B cell (primary cell): ENCODE results near the gene CHST14. TPM values are rescaled to one million over a fixed set of nuclear protein-coding genes. Genes with fewer than 3 reads are reported as not detected.

Experiments used
- ATAC-seq: fragments of 200-7000 bp; cut with Tn5 transposase; one replicate; pipeline ENCODE4 v1.10.0; 2021; ENCODE audit warnings: low read depth, mild to moderate bottlenecking, moderate number of reproducible peaks, moderate library complexity
- CTCF ChIA-PET: fragments of 350-600 bp; sonication (Branson Sonifier 250); formaldehyde crosslinking; loops from one replicate; lab custom pipeline; 2021; ENCODE audit warnings: antibody characterized with exemption, inconsistent platforms; lab: Charles Lee
- POLR2A ChIA-PET: fragments of 350-600 bp; sonication (Branson Sonifier 250); formaldehyde crosslinking; loops from one replicate; lab custom pipeline; 2021; ENCODE audit warnings: antibody characterized with exemption; lab: Charles Lee
- DNase-seq: peaks from one replicate; pipeline ENCODE4 v3.0.0; 2013
- H2AFZ ChIP-seq: 2 replicates; pipeline ENCODE4 v1.6.1; 2012; ENCODE audit warnings: mild to moderate bottlenecking, low read depth, low read length; ENCODE audit not compliant: insufficient read depth, poor library complexity, severe bottlenecking
- H3K27ac ChIP-seq, 2 donors: 1 replicate in 1 of 2; 2 replicates in 1 of 2; pipeline ENCODE4 v1.5.1; 2012 to 2013; ENCODE audit warnings: low read length in 2 of 2, mild to moderate bottlenecking in 2 of 2, moderate library complexity in 1 of 2
- H3K27me3 ChIP-seq, 4 experiments: fragments of 200-600 bp in 1 of 4; sonication (generic) in 1 of 4; replicated peaks in 1 of 4; 1 replicate in 2 of 4; 2 replicates in 2 of 4; pipeline versions ENCODE4 v1.6.1 to v1.7.0; 2013 to 2016; ENCODE audit warnings: low read length in 3 of 4, mild to moderate bottlenecking in 2 of 4, mixed read lengths in 1 of 4, moderate library complexity in 1 of 4; ENCODE audit not compliant: insufficient read depth in 4 of 4, control insufficient read depth in 3 of 4; ENCODE audit errors: control extremely low read depth in 1 of 4
- H3K36me3 ChIP-seq, 2 experiments: replicated peaks in 1 of 2; 1 replicate in 1 of 2; 2 replicates in 1 of 2; pipeline versions ENCODE4 v1.6.1 to v1.7.1; 2013; ENCODE audit warnings: low read length in 1 of 2; ENCODE audit not compliant: insufficient read depth in 2 of 2, control insufficient read depth in 1 of 2; ENCODE audit errors: control extremely low read depth in 1 of 2, extremely low read depth in 1 of 2
- H3K4me1 ChIP-seq, 2 donors: fragments of 200-600 bp in 1 of 2; sonication (generic) in 1 of 2; 1 replicate in 1 of 2; 2 replicates in 1 of 2; pipeline versions ENCODE4 v1.5.1 to v1.6.1; 2013 to 2017; ENCODE audit warnings: low read length in 2 of 2; ENCODE audit not compliant: control insufficient read depth in 2 of 2, insufficient read depth in 2 of 2
- H3K4me2 ChIP-seq: replicated peaks from 2 replicates; pipeline ENCODE3; 2012; ENCODE audit warnings: mild to moderate bottlenecking, low read depth, low read length; ENCODE audit not compliant: poor library complexity, severe bottlenecking
- H3K4me3 ChIP-seq, 5 experiments: fragments of 200-600 bp in 1 of 5; sonication (generic) in 1 of 5; 1 replicate in 3 of 5; 2 replicates in 2 of 5; pipeline versions ENCODE4 v1.5.1 to v1.7.0; 2011 to 2016; ENCODE audit warnings: low read length in 4 of 5, mild to moderate bottlenecking in 4 of 5, low read depth in 2 of 5, control low read depth in 1 of 5, moderate library complexity in 1 of 5; ENCODE audit not compliant: insufficient read depth in 1 of 5; ENCODE audit errors: control extremely low read depth in 1 of 5, extremely low read depth in 1 of 5
- H3K79me2 ChIP-seq: fragments of 200-600 bp; sonication (generic); one replicate; pipeline ENCODE4 v1.6.0; 2016; ENCODE audit warnings: low read length; ENCODE audit not compliant: control insufficient read depth, insufficient read depth
- H3K9ac ChIP-seq: fragments of 200-600 bp; sonication (generic); 2 replicates; pipeline ENCODE4 v1.6.1; 2017; ENCODE audit warnings: mild to moderate bottlenecking, low read length, moderate library complexity
- H3K9me3 ChIP-seq, 3 donors: one replicate each; pipeline versions ENCODE4 v1.6.1 to v1.7.1; 2013; ENCODE audit warnings: low read length in 2 of 3; ENCODE audit not compliant: control insufficient read depth in 2 of 3, insufficient read depth in 1 of 3; ENCODE audit errors: control extremely low read depth in 1 of 3
- H4K20me1 ChIP-seq: 2 replicates; pipeline ENCODE4 v1.6.0; 2012; ENCODE audit warnings: mild to moderate bottlenecking, low read length; ENCODE audit not compliant: insufficient read depth, control insufficient read depth, poor library complexity, severe bottlenecking
- H3K27ac Mint-ChIP-seq: one replicate; pipeline ENCODE4 v1.8.0; 2021; ENCODE audit warnings: mixed read lengths
- H3K27me3 Mint-ChIP-seq: one replicate; pipeline ENCODE4 v1.8.0; 2021; ENCODE audit warnings: mixed read lengths
- H3K4me1 Mint-ChIP-seq: one replicate; pipeline ENCODE4 v1.8.0; 2021; ENCODE audit warnings: mixed read lengths
- H3K4me3 Mint-ChIP-seq: one replicate; pipeline ENCODE4 v1.8.0; 2021; ENCODE audit warnings: mixed read lengths
- H3K9me3 Mint-ChIP-seq: one replicate; pipeline ENCODE4 v1.8.0; 2022; ENCODE audit warnings: mixed read lengths; ENCODE audit not compliant: insufficient read depth
- EZH2 ChIP-seq: IDR thresholded peaks from 2 replicates; pipeline ENCODE4 v1.6.1; 2012; ENCODE audit warnings: borderline replicate concordance, low read depth, mild to moderate bottlenecking, moderate library complexity, low read length; ENCODE audit not compliant: insufficient read depth, poor library complexity, severe bottlenecking
- WGBS: methylation state at CpG from one replicate; pipeline ENCODE4 v1.1.5; 2013; ENCODE audit warnings: missing lambda C conversion rate; ENCODE audit not compliant: insufficient coverage; 5-methylcytosine and 5-hydroxymethylcytosine counted together
- intact Hi-C: fragments of 100-400 bp; cut with micrococcal nuclease; formaldehyde crosslinking; loops from one replicate; pipeline ENCODE4 v1.10.0; 2022
- polyA plus RNA-seq: library from polyadenylated mRNA; depleted of rRNA; stranded (reverse); fragments of >200 nt; gene quantifications from 2 replicates; pipeline ENCODE4 v1.2.3, GENCODE V29; 2012
- total RNA-seq, 2 donors: library from RNA; stranded (reverse); fragments of 120-200 nt in 1 of 2; gene quantifications; 1 replicate in 1 of 2; 2 replicates in 1 of 2; pipeline versions ENCODE4 v1.2.3 to v1.2.4, GENCODE V29; 2013 to 2022
- TF ChIP-seq, protein P1 (sequence below): fragments of 200-600 bp; IDR thresholded peaks from one replicate; pipeline ENCODE4 v1.8.0; 2022; ENCODE audit warnings: antibody characterized with exemption, mild to moderate bottlenecking

The CHST14 gene
- total and polyA plus RNA-seq, 2 donors (not counting 1 experiment from before 2014, with no cell fraction given) = 5.7 to 16.7 TPM

DNA sequence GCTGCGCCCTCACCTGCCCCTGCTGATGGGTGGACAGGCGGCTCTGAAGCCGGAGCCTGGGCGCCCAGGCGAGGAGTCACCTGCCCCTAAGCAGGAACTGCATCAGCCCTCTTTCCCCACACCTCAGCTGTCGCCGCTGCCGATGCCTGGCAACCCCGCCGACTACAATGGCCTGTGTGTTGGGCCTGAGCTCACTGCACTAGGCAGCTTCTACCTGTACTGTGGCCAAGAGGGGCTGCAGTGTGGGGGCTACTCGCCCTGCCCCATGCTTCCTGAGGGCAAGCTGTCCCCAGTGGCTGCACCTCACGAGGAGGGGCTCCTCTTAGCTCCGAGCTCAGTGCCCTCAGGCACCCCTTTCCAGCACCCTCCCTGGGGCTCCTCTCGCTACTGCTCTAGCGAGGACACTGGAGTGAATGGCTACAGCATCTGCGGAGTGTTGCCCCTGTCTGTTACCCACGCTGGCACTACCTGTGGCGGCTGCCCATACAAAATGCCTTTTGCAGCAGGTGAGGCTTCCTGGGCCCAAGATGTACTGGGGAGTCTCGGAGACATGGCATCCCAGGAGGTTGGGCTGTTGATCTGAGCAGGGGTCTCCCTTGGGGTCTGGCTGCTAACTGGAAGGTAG is 11.3 kb upstream of the CHST14 start:
- Histone ChIP-seq H3K36me3 (peaks cover 0 to 47% of the 10 kb centered on the region in 2 experiments), H3K4me1 (peaks cover under 1 to 7% of the 10 kb centered on the region in 2 donors), H3K4me3 (no peak overlapping the region), H3K9me3 (no peaks in the 10 kb centered on the region), H4K20me1 (peaks cover 64% of the 10 kb centered on the region), H3K79me2 (peaks cover 58% of the 10 kb centered on the region), H2AFZ (no peak overlapping the region), H3K27me3 (no peaks in the 10 kb centered on the region), H3K27ac (no peak overlapping the region), H3K4me2 (no peak overlapping the region), H3K9ac (no peak overlapping the region)
- Mint-ChIP-seq H3K27me3 (no peaks in the 10 kb centered on the region), H3K9me3 (no peaks in the 10 kb centered on the region), H3K27ac (no peak overlapping the region), H3K4me3 (no peak overlapping the region), H3K4me1 (peaks cover 12% of the 10 kb centered on the region)
- intact Hi-C loops = no loop called here
- TF ChIP-seq, protein P1, sequence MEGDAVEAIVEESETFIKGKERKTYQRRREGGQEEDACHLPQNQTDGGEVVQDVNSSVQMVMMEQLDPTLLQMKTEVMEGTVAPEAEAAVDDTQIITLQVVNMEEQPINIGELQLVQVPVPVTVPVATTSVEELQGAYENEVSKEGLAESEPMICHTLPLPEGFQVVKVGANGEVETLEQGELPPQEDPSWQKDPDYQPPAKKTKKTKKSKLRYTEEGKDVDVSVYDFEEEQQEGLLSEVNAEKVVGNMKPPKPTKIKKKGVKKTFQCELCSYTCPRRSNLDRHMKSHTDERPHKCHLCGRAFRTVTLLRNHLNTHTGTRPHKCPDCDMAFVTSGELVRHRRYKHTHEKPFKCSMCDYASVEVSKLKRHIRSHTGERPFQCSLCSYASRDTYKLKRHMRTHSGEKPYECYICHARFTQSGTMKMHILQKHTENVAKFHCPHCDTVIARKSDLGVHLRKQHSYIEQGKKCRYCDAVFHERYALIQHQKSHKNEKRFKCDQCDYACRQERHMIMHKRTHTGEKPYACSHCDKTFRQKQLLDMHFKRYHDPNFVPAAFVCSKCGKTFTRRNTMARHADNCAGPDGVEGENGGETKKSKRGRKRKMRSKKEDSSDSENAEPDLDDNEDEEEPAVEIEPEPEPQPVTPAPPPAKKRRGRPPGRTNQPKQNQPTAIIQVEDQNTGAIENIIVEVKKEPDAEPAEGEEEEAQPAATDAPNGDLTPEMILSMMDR = no peak
- no peak for TF ChIP-seq EZH2
- DNase-seq (no peak), ATAC-seq (no peak)
- WGBS = 96% methylated on average over 18 of the region's 19 CpGs
- CTCF ChIA-PET = no interaction called here
- POLR2A ChIA-PET = no interaction called here

DNA sequence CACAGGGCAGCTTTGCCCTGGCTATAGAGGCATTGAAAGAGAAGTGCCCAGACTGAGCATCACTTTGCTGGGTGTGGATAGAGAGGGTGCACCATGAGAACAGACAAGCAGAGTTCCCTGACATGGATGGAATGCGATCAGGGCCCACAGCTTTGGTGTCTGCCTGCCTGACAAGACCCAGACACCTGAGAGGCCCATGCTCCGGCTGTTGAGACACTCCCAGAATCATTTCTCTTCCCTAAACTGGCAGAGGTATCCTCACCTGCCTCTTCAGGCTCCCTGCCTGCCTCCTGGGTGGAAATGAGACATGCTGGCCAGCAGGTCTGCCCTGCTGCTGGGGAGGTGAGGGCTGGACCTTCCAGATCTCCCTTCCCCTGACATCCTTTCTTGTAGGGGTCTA is 10.4 kb upstream of the CHST14 start:
- Histone ChIP-seq H3K27ac (no peak overlapping the region), H3K9me3 (no peaks in the 10 kb centered on the region), H4K20me1 (peaks cover 55% of the 10 kb centered on the region), H3K79me2 (peaks cover 49% of the 10 kb centered on the region), H2AFZ (no peak overlapping the region), H3K4me3 (no peak overlapping the region), H3K4me1 (no peaks in the 10 kb centered on the region), H3K4me2 (no peak overlapping the region), H3K36me3 (peaks cover 0 to 56% of the 10 kb centered on the region in 2 experiments), H3K27me3 (no peaks in the 10 kb centered on the region), H3K9ac (no peak overlapping the region)
- Mint-ChIP-seq H3K27ac (no peak overlapping the region), H3K4me3 (no peak overlapping the region), H3K9me3 (no peaks in the 10 kb centered on the region), H3K27me3 (no peaks in the 10 kb centered on the region), H3K4me1 (peaks cover 7% of the 10 kb centered on the region)
- ATAC-seq (no peak), DNase-seq (no peak)
- intact Hi-C loops = no loop called here
- POLR2A ChIA-PET = no interaction called here
- WGBS = 86% methylated on average over 1 of the region's 2 CpGs
- CTCF ChIA-PET = no interaction called here
- TF ChIP-seq, protein P1 = no peak
- no peak for TF ChIP-seq EZH2
